IMR-90 (cell line): ENCODE results near the gene ENTPD1. TPM values are rescaled to one million over a fixed set of nuclear protein-coding genes. Genes with fewer than 3 reads are reported as not detected.

Experiments used
- ATAC-seq: fragments of 200-7000 bp; cut with Tn5 transposase; 2 replicates; pipeline ENCODE4 v1.9.1; 2020; ENCODE audit warnings: low read depth, mild to moderate bottlenecking, moderate library complexity
- BruUV-seq: library from RNA; stranded (reverse); fragments of 400-500 nt; replicated peaks from 2 replicates; lab custom pipeline; 2021; lab: Mats Ljungman, UMichigan
- CTCF ChIA-PET: fragments of 300-600 bp; formaldehyde crosslinking; extraction: SDS; loops from one replicate; lab custom pipeline; 2021; ENCODE audit warnings: antibody characterized with exemption; lab: Yijun Ruan, JAX
- POLR2A ChIA-PET: fragments of 300-600 bp; sonication (Branson Sonifier 250); formaldehyde crosslinking; loops from one replicate; lab custom pipeline; 2022; ENCODE audit warnings: antibody characterized with exemption; ENCODE audit not compliant: unreplicated experiment; lab: Charles Lee
- DNase-seq: peaks from one replicate; pipeline ENCODE4 v3.0.0; 2013
- H2AFZ ChIP-seq: replicated peaks from 2 replicates; pipeline ENCODE3; 2013; ENCODE audit warnings: low read length, mild to moderate bottlenecking; ENCODE audit not compliant: poor library complexity
- H2AK5ac ChIP-seq: 2 replicates; pipeline ENCODE4 v1.6.1; 2013; ENCODE audit warnings: low read depth, low read length, inconsistent platforms
- H2AK9ac ChIP-seq: replicated peaks from 2 replicates; pipeline ENCODE3; 2013; ENCODE audit warnings: mild to moderate bottlenecking, low read depth, low read length, moderate library complexity; ENCODE audit not compliant: poor library complexity
- H2BK120ac ChIP-seq: 2 replicates; pipeline ENCODE4 v1.6.1; 2013; ENCODE audit warnings: low read depth, low read length, inconsistent platforms
- H2BK15ac ChIP-seq: 3 replicates; pipeline ENCODE4 v1.6.1; 2013; ENCODE audit warnings: low read depth, low read length, inconsistent platforms
- H2BK20ac ChIP-seq: 2 replicates; pipeline ENCODE4 v1.6.1; 2013; ENCODE audit warnings: low read depth, mild to moderate bottlenecking, inconsistent platforms, low read length, moderate library complexity
- H2BK5ac ChIP-seq: 2 replicates; pipeline ENCODE4 v1.6.1; 2013; ENCODE audit warnings: mild to moderate bottlenecking, low read depth, low read length, inconsistent platforms; ENCODE audit not compliant: poor library complexity, severe bottlenecking
- H3K14ac ChIP-seq: replicated peaks from 2 replicates; pipeline ENCODE4 v1.6.1; 2013; ENCODE audit warnings: low read depth, low read length, inconsistent platforms
- H3K18ac ChIP-seq: 2 replicates; pipeline ENCODE4 v1.6.1; 2013; ENCODE audit warnings: low read depth, low read length, control low read depth
- H3K23ac ChIP-seq: 2 replicates; pipeline ENCODE4 v1.6.1; 2013; ENCODE audit warnings: low read depth, low read length, inconsistent platforms
- H3K27ac ChIP-seq: 2 replicates; pipeline ENCODE4 v1.5.1; 2013; ENCODE audit warnings: mild to moderate bottlenecking, control low read depth, low read length; ENCODE audit not compliant: insufficient read depth
- H3K27me3 ChIP-seq: 2 replicates; pipeline ENCODE4 v1.6.1; 2013; ENCODE audit warnings: low read length; ENCODE audit not compliant: control insufficient read depth, insufficient read depth
- H3K36me3 ChIP-seq: 2 replicates; pipeline ENCODE4 v1.6.1; 2013; ENCODE audit warnings: low read length, mixed read lengths; ENCODE audit not compliant: control insufficient read depth, insufficient read depth
- H3K4ac ChIP-seq: 2 replicates; pipeline ENCODE4 v1.6.1; 2013; ENCODE audit warnings: low read depth, low read length, inconsistent platforms
- H3K4me1 ChIP-seq: 2 replicates; pipeline ENCODE4 v1.6.1; 2013; ENCODE audit warnings: low read length, mixed read lengths; ENCODE audit not compliant: control insufficient read depth, insufficient read depth
- H3K4me2 ChIP-seq: 2 replicates; pipeline ENCODE4 v1.6.1; 2013; ENCODE audit warnings: low read depth, mild to moderate bottlenecking, control low read depth, low read length, moderate library complexity
- H3K4me3 ChIP-seq: 2 replicates; pipeline ENCODE4 v1.5.1; 2013; ENCODE audit warnings: low read depth, mild to moderate bottlenecking, control low read depth, low read length, moderate library complexity; ENCODE audit not compliant: insufficient read depth
- H3K56ac ChIP-seq: 2 replicates; pipeline ENCODE4 v1.6.1; 2013; ENCODE audit warnings: low read length, inconsistent platforms; ENCODE audit not compliant: insufficient read depth; ENCODE audit errors: extremely low read depth
- H3K79me1 ChIP-seq, 2 experiments: 2 replicates each; pipeline ENCODE4 v1.6.1; 2013; ENCODE audit warnings: low read length in 2 of 2, inconsistent platforms in 1 of 2, low read depth in 1 of 2
- H3K9ac ChIP-seq: 2 replicates; pipeline ENCODE4 v1.6.1; 2013; ENCODE audit warnings: low read depth, low read length, control low read depth
- H3K9me1 ChIP-seq: 2 replicates; pipeline ENCODE4 v1.6.1; 2013; ENCODE audit warnings: low read length, inconsistent platforms; ENCODE audit not compliant: insufficient read depth
- H3K9me3 ChIP-seq: 2 replicates; pipeline ENCODE4 v1.6.1; 2013; ENCODE audit warnings: low read length; ENCODE audit not compliant: control insufficient read depth, insufficient read depth
- H4K20me1 ChIP-seq: 2 replicates; pipeline ENCODE4 v1.6.1; 2013; ENCODE audit warnings: low read length, inconsistent platforms; ENCODE audit not compliant: insufficient read depth
- H4K5ac ChIP-seq: 2 replicates; pipeline ENCODE4 v1.6.1; 2013; ENCODE audit warnings: mild to moderate bottlenecking, low read depth, low read length, control low read depth
- H4K8ac ChIP-seq, 2 experiments: 2 replicates each; pipeline ENCODE4 v1.6.1; 2013; ENCODE audit warnings: low read depth in 2 of 2, low read length in 2 of 2, control low read depth in 1 of 2, inconsistent platforms in 1 of 2
- H4K91ac ChIP-seq: 2 replicates; pipeline ENCODE4 v1.6.1; 2013; ENCODE audit warnings: low read depth, low read length, inconsistent platforms; ENCODE audit not compliant: insufficient read depth
- BHLHE40 ChIP-seq: fragments of 150-350 bp; IDR thresholded peaks from 2 replicates; pipeline ENCODE4 v1.6.1; 2016; ENCODE audit warnings: mild to moderate bottlenecking, low read depth, low read length
- CEBPB ChIP-seq: IDR thresholded peaks from 2 replicates; pipeline ENCODE4 v1.6.1; 2012; ENCODE audit warnings: low read depth, low read length, improper control_type of control experiment
- CHD1 ChIP-seq: IDR thresholded peaks from 2 replicates; pipeline ENCODE4 v1.6.1; 2012; ENCODE audit warnings: low read depth, low read length, improper control_type of control experiment
- FOS ChIP-seq: fragments of 150-350 bp; IDR thresholded peaks from 2 replicates; pipeline ENCODE4 v1.6.1; 2016; ENCODE audit warnings: low read depth, low read length
- MAFK ChIP-seq: IDR thresholded peaks from 2 replicates; pipeline ENCODE4 v1.6.1; 2012; ENCODE audit warnings: low read depth, low read length, improper control_type of control experiment
- MAZ ChIP-seq: IDR thresholded peaks from 2 replicates; pipeline ENCODE4 v1.6.1; 2012; ENCODE audit warnings: low read depth, mild to moderate bottlenecking, low read length, improper control_type of control experiment, moderate library complexity, borderline replicate concordance
- MXI1 ChIP-seq: IDR thresholded peaks from 2 replicates; pipeline ENCODE4 v1.6.1; 2012; ENCODE audit warnings: low read depth, mild to moderate bottlenecking, low read length, moderate library complexity, borderline replicate concordance
- NFE2L2 ChIP-seq: fragments of 150-350 bp; IDR thresholded peaks from 2 replicates; pipeline ENCODE4 v1.6.1; 2016; ENCODE audit warnings: low read depth, mild to moderate bottlenecking, low read length
- POLR2A ChIP-seq: IDR thresholded peaks from 2 replicates; pipeline ENCODE4 v1.6.1; 2012; ENCODE audit warnings: mild to moderate bottlenecking, low read depth, low read length
- RAD21 ChIP-seq: IDR thresholded peaks from 2 replicates; pipeline ENCODE4 v1.6.1; 2012; ENCODE audit warnings: low read length, improper control_type of control experiment
- RCOR1 ChIP-seq: IDR thresholded peaks from 2 replicates; pipeline ENCODE4 v1.6.1; 2012; ENCODE audit warnings: mild to moderate bottlenecking, low read length, improper control_type of control experiment; ENCODE audit not compliant: insufficient replicate concordance
- RFX5 ChIP-seq: IDR thresholded peaks from 2 replicates; pipeline ENCODE4 v1.8.0; 2012; ENCODE audit warnings: low read depth, mild to moderate bottlenecking, low read length, moderate library complexity
- dilution Hi-C: fragments of 300-500 bp; cut with HindIII; formaldehyde crosslinking; loops from one replicate; pipeline ENCODE4 v1.14.3; 2018; ENCODE audit warnings: low sequenced_read_pairs; ENCODE audit not compliant: unreplicated experiment
- in situ Hi-C: fragments of 300-500 bp; cut with MboI; formaldehyde crosslinking; loops from 3 replicates; pipeline ENCODE4 v1.14.3; 2019; ENCODE audit warnings: low sequenced_read_pairs, inconsistent platforms, mixed read lengths
- intact Hi-C: fragments of 100-400 bp; cut with micrococcal nuclease; formaldehyde crosslinking; loops from 2 replicates; pipeline ENCODE4 v1.10.0; 2022
- polyA plus RNA-seq, 3 experiments: library from polyadenylated mRNA; depleted of rRNA; stranded (reverse); fragments of >200 nt; gene quantifications; 2 replicates each; pipeline ENCODE4 v1.2.3, GENCODE V29; 2012; ENCODE audit warnings: low replicate concordance in 1 of 3
- total RNA-seq: library from RNA; depleted of rRNA; stranded (reverse); fragments of >200 nt; gene quantifications from 2 replicates; pipeline ENCODE4 v1.2.3, GENCODE V29; 2012
- TF ChIP-seq, protein P1 (sequence below): conservative IDR thresholded peaks from 2 replicates; pipeline ENCODE4 v1.5.1; 2012; ENCODE audit warnings: mild to moderate bottlenecking, low read depth, low read length, improper control_type of control experiment
- TF ChIP-seq, protein P2 (sequence below): fragments of 150-350 bp; IDR thresholded peaks from 2 replicates; pipeline ENCODE4 v1.6.1; 2016; ENCODE audit warnings: low read depth, mild to moderate bottlenecking, low read length, moderate library complexity, borderline replicate concordance
- TF ChIP-seq, protein P3 (sequence below): fragments of 150-350 bp; IDR thresholded peaks from 2 replicates; pipeline ENCODE4 v1.6.1; 2017; ENCODE audit warnings: mild to moderate bottlenecking, antibody characterized with exemption, low read length, low read depth

Gene ENTPD1
- total and polyA plus RNA-seq, 2 of the 4 experiments (the other 2 are of a cell fraction) = under 0.01 TPM; not detected in 1

DNA sequence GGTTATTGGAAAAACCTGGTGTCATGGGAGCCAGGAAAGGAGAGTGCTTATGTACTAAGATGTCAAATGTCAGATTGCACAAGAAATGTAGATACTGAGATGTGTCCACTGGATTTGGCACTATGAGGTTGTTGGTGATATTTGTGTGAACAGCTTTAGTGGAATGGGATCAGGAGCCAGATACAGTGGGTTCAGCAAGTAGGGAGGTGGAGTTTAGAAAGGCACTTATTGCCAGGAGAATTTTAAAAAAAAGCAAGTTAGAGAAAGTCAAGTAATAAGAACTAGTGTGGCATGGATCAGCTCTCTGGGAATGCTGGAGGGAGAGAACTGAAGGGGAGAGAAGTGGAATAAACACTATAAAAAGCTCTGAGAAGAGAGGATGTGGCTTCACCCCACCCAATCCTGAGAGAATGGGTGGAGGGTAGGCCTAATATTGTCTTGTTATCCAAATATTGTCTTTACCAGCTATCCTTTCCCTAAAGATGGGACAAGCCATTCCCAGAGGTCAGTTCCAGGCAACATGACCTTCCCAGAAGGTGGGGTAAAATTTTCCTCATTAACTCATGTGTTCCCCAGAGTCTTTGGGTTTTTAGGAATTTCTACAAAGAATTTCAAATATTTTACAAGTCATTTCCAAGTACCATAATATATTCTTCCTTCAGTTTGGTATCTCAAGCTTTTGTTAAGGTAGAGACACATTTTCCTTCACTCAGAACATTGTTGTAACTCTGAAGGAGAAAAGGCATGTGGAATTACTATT lies 42.3 kb downstream of the ENTPD1 start:
- POLR2A ChIA-PET = no interaction called here
- TF ChIP-seq, protein P1, sequence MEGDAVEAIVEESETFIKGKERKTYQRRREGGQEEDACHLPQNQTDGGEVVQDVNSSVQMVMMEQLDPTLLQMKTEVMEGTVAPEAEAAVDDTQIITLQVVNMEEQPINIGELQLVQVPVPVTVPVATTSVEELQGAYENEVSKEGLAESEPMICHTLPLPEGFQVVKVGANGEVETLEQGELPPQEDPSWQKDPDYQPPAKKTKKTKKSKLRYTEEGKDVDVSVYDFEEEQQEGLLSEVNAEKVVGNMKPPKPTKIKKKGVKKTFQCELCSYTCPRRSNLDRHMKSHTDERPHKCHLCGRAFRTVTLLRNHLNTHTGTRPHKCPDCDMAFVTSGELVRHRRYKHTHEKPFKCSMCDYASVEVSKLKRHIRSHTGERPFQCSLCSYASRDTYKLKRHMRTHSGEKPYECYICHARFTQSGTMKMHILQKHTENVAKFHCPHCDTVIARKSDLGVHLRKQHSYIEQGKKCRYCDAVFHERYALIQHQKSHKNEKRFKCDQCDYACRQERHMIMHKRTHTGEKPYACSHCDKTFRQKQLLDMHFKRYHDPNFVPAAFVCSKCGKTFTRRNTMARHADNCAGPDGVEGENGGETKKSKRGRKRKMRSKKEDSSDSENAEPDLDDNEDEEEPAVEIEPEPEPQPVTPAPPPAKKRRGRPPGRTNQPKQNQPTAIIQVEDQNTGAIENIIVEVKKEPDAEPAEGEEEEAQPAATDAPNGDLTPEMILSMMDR = no peak
- TF ChIP-seq MAZ (no peak), MAFK (no peak), MXI1 (no peak), RFX5 (no peak), NFE2L2 (no peak), CHD1 (no peak), FOS (no peak), RCOR1 (no peak), POLR2A (no peak), BHLHE40 (no peak), CEBPB (no peak), RAD21 (no peak)
- TF ChIP-seq, protein P2, sequence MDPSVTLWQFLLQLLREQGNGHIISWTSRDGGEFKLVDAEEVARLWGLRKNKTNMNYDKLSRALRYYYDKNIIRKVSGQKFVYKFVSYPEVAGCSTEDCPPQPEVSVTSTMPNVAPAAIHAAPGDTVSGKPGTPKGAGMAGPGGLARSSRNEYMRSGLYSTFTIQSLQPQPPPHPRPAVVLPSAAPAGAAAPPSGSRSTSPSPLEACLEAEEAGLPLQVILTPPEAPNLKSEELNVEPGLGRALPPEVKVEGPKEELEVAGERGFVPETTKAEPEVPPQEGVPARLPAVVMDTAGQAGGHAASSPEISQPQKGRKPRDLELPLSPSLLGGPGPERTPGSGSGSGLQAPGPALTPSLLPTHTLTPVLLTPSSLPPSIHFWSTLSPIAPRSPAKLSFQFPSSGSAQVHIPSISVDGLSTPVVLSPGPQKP = no peak
- TF ChIP-seq, protein P3, sequence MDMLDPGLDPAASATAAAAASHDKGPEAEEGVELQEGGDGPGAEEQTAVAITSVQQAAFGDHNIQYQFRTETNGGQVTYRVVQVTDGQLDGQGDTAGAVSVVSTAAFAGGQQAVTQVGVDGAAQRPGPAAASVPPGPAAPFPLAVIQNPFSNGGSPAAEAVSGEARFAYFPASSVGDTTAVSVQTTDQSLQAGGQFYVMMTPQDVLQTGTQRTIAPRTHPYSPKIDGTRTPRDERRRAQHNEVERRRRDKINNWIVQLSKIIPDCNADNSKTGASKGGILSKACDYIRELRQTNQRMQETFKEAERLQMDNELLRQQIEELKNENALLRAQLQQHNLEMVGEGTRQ = no peak

More for the DNA sequence above, 42.3 kb downstream of the ENTPD1 start:
- no peak overlapping the region for H4K91ac ChIP-seq
- H4K8ac ChIP-seq = no peak overlapping the region
- H3K9me1 ChIP-seq = no peaks in the 10 kb centered on the region
- no peak overlapping the region for H4K5ac ChIP-seq
- H3K56ac ChIP-seq = no peak overlapping the region
- H2BK120ac ChIP-seq = peak overlapping the region; percentile 1; the same call in 1 of the 2 replicates
- no peak for ATAC-seq
- no peak overlapping the region for H3K18ac ChIP-seq
- H4K20me1 ChIP-seq = no peaks in the 10 kb centered on the region
- 0 out of 2 replicates have a peak overlapping the region, but pooled peaks have one; percentile 29 for H3K14ac ChIP-seq
- no peak overlapping the region for H3K9ac ChIP-seq
- H3K23ac ChIP-seq = no peak overlapping the region
- H2AFZ ChIP-seq = no peak overlapping the region
- in situ Hi-C loops (no loop called here), dilution Hi-C loops (no loop called here), intact Hi-C loops (no loop called here)
- H3K9me3 ChIP-seq = no peaks in the 10 kb centered on the region
- H2BK15ac ChIP-seq = no peak overlapping the region
- CTCF ChIA-PET = interaction anchor here (0.7 to 1.6 kb wide), 2 partner anchors 9 to 105 kb away, joined by 3 to 4 read pairs; partner anchors contain the start of gene TCTN3
- no peaks in the 10 kb centered on the region for H3K36me3 ChIP-seq
- no peaks in the 10 kb centered on the region for H3K27me3 ChIP-seq
- H3K4me3 ChIP-seq = no peak overlapping the region
- no peak overlapping the region for H3K27ac ChIP-seq
- no TSS peak for BruUV-seq
- H3K4me2 ChIP-seq = no peak overlapping the region
- H2AK9ac ChIP-seq = no peak overlapping the region
- H3K4me1 ChIP-seq = no peaks in the 10 kb centered on the region
- H2AK5ac ChIP-seq = no peak overlapping the region; the same call in 1 of the 2 replicates
- H3K79me1 ChIP-seq = no peaks in the 10 kb centered on the region
- no peak overlapping the region for H2BK5ac ChIP-seq
- no peak for DNase-seq
- H3K4ac ChIP-seq = no peak overlapping the region
- H2BK20ac ChIP-seq = peak overlapping the region; percentile 34; the same call in 1 of the 2 replicates
